Brain microvascular endothelial cell (primary cell): ENCODE data around the gene ADI1.
A peak's percentile ranks its signal among the peaks of the same experiment; 100 is the strongest.

Source experiments
- DNase-seq: peaks from one replicate; pipeline ENCODE4 v3.0.0-alpha.2; 2020
- H3K27ac ChIP-seq: fragments of 250-450 bp; sonication (Bioruptor Pico); 2 replicates; pipeline ENCODE4 v1.5.1; 2020; ENCODE audit warnings: mild to moderate bottlenecking, moderate library complexity
- H3K27me3 ChIP-seq: fragments of 250-450 bp; sonication (Bioruptor Pico); replicated peaks from 2 replicates; pipeline ENCODE4 v1.5.1; 2020; ENCODE audit warnings: mild to moderate bottlenecking
- H3K36me3 ChIP-seq: fragments of 250-450 bp; sonication (Bioruptor Pico); replicated peaks from 2 replicates; pipeline ENCODE4 v1.5.1; 2020; ENCODE audit warnings: mild to moderate bottlenecking
- H3K4me3 ChIP-seq: 2 replicates; pipeline ENCODE4 v1.5.1; 2011; ENCODE audit warnings: low read depth, mild to moderate bottlenecking, control low read depth, low read length, moderate library complexity
- CTCF ChIP-seq: IDR thresholded peaks from 2 replicates; pipeline ENCODE4 v1.5.1; 2011; ENCODE audit warnings: low read depth, mild to moderate bottlenecking, moderate library complexity, low read length, control low read depth, inconsistent platforms; ENCODE audit errors: missing control alignments
- in situ Hi-C: cut with HindIII; loops from 2 replicates; pipeline ENCODE4 v1.10.0; 2017; ENCODE audit warnings: low sequenced_read_pairs, low pct_ligation_motif_present

ADI1 gene

GRCh38 chr2:3526871-3527270 is 7.5 kb upstream of the ADI1 start:
- no peak for TF ChIP-seq CTCF
- no peak overlapping the region for H3K4me3 ChIP-seq

GRCh38 chr2:3523551-3524041 is 4.3 kb upstream of the ADI1 start:
- no peak for DNase-seq
- H3K27ac ChIP-seq: peak overlapping the region; percentile 0

More at GRCh38 chr2:3526871-3527270, 7.5 kb upstream of the ADI1 start:
- Histone ChIP-seq H3K27ac (no peak overlapping the region), H3K36me3 (no peaks in the 10 kb centered on the region), H3K27me3 (no peaks in the 10 kb centered on the region)
- in situ Hi-C loops: no loop called here
- DNase-seq: no peak

GRCh38 chr2:3522961-3523421 is 3.7 kb upstream of the ADI1 start:
- Histone ChIP-seq H3K36me3 (no peaks in the 10 kb centered on the region), H3K4me3 (no peak overlapping the region), H3K27me3 (no peaks in the 10 kb centered on the region), H3K27ac (no peak overlapping the region)
- no peak for TF ChIP-seq CTCF
- in situ Hi-C loops: no loop called here
- no peak for DNase-seq

More at GRCh38 chr2:3523551-3524041, 4.3 kb upstream of the ADI1 start:
- H3K36me3 ChIP-seq: no peaks in the 10 kb centered on the region
- in situ Hi-C loops: no loop called here
- no peak overlapping the region for H3K4me3 ChIP-seq
- no peak for TF ChIP-seq CTCF
- no peaks in the 10 kb centered on the region for H3K27me3 ChIP-seq

GRCh38 chr2:3520591-3520990 is 1.3 kb upstream of the ADI1 start:
- Histone ChIP-seq H3K4me3 (no peak overlapping the region), H3K27me3 (no peaks in the 10 kb centered on the region), H3K36me3 (peaks cover 2% of the 10 kb centered on the region), H3K27ac (no peak overlapping the region)
- no peak for DNase-seq
- in situ Hi-C loops: no loop called here
- no peak for TF ChIP-seq CTCF

GRCh38 chr2:3518496-3519254 is 656 bp downstream of the ADI1 start:
- Histone ChIP-seq H3K27ac (peak overlapping the region; percentile 87), H3K27me3 (no peaks in the 10 kb centered on the region), H3K4me3 (peak overlapping the region; percentile 91), H3K36me3 (peaks cover 2% of the 10 kb centered on the region)
- peak; percentile 94 for DNase-seq
- no peak for TF ChIP-seq CTCF
- in situ Hi-C loops: no loop called here
